Peyer's patch (tissue), 4 donors: ENCODE results near the gene PPP1R12B. TPM values are rescaled to one million over a fixed set of nuclear protein-coding genes. Genes with fewer than 3 reads are reported as not detected.
"Not testable (repeated sequence)": the region's sequence is repeated elsewhere in the genome, so short reads cannot be mapped to it uniquely, and the experiment has no call there.

Source experiments
- DNase-seq, 3 donors: peaks; one replicate each; pipeline ENCODE4 v3.0.0-alpha.2; 2017 to 2019
- H3K27ac ChIP-seq, 4 donors: fragments of 200-600 bp; sonication (generic); one replicate each; pipeline ENCODE4 v1.5.1; 2016 to 2019
- H3K27me3 ChIP-seq, 2 donors: fragments of 200-600 bp; sonication (generic); one replicate each; pipeline ENCODE4 v1.5.1; 2019
- H3K36me3 ChIP-seq, 3 donors: fragments of 200-600 bp; sonication (generic); one replicate each; pipeline ENCODE4 v1.5.1; 2016 to 2019
- H3K4me1 ChIP-seq, 4 donors: fragments of 200-600 bp; sonication (generic); one replicate each; pipeline ENCODE4 v1.5.1; 2016 to 2019
- H3K4me3 ChIP-seq, 4 donors: fragments of 200-600 bp; sonication (generic); 1 replicate in 3 of 4; 2 replicates in 1 of 4; pipeline ENCODE4 v1.5.1; 2016 to 2019; ENCODE audit warnings: mild to moderate bottlenecking in 1 of 4
- H3K9me3 ChIP-seq, 4 donors: fragments of 200-600 bp; sonication (generic); one replicate each; pipeline ENCODE4 v1.5.1; 2016 to 2019; ENCODE audit warnings: mild to moderate bottlenecking in 1 of 4
- POLR2A ChIP-seq, 2 donors: fragments of 450-650 bp; IDR thresholded peaks; one replicate each; pipeline ENCODE4 v1.5.1; 2017; ENCODE audit warnings: antibody characterized with exemption in 2 of 2, mild to moderate bottlenecking in 2 of 2, moderate library complexity in 2 of 2
- total RNA-seq, 4 donors: library from RNA; depleted of rRNA; stranded (reverse); fragments of >200 nt; gene quantifications; one replicate each; pipeline ENCODE4 v1.1.0, GENCODE V29; 2016
- TF ChIP-seq, protein P1 (sequence below), 6 experiments: fragments of 450-650 bp in 4 of 6; fragments of 200-600 bp in 2 of 6; sonication (generic) in 1 of 6; IDR thresholded peaks; one replicate each; pipeline ENCODE4 v1.5.1; 2017 to 2019; ENCODE audit warnings: antibody characterized with exemption in 6 of 6, mild to moderate bottlenecking in 3 of 6, moderate library complexity in 1 of 6

The PPP1R12B gene
- total RNA-seq, 4 donors from 2014 or later = 33.1 to 131 (median 90.8) TPM

GRCh38 chr1:202615501-202616354 is 267.2 kb downstream of the PPP1R12B start:
- TF ChIP-seq, protein P1, sequence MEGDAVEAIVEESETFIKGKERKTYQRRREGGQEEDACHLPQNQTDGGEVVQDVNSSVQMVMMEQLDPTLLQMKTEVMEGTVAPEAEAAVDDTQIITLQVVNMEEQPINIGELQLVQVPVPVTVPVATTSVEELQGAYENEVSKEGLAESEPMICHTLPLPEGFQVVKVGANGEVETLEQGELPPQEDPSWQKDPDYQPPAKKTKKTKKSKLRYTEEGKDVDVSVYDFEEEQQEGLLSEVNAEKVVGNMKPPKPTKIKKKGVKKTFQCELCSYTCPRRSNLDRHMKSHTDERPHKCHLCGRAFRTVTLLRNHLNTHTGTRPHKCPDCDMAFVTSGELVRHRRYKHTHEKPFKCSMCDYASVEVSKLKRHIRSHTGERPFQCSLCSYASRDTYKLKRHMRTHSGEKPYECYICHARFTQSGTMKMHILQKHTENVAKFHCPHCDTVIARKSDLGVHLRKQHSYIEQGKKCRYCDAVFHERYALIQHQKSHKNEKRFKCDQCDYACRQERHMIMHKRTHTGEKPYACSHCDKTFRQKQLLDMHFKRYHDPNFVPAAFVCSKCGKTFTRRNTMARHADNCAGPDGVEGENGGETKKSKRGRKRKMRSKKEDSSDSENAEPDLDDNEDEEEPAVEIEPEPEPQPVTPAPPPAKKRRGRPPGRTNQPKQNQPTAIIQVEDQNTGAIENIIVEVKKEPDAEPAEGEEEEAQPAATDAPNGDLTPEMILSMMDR (IDR thresholded peaks at IDR 0.05) = no peak
- no peak for TF ChIP-seq POLR2A (IDR thresholded peaks at IDR 0.05)
- H3K27me3 ChIP-seq = no peaks in the 10 kb centered on the region
- no peaks in the 10 kb centered on the region for H3K36me3 ChIP-seq
- H3K4me3 ChIP-seq = no peak overlapping the region
- peaks cover 0 to 24% (median 16%) of the 10 kb centered on the region in 4 donors for H3K4me1 ChIP-seq
- peak overlapping the region in 2 of 4 donors; percentile 35 to 49 for H3K27ac ChIP-seq
- peak; percentile 43 to 61 (median 53) for DNase-seq
- no peaks in the 10 kb centered on the region for H3K9me3 ChIP-seq

DNA sequence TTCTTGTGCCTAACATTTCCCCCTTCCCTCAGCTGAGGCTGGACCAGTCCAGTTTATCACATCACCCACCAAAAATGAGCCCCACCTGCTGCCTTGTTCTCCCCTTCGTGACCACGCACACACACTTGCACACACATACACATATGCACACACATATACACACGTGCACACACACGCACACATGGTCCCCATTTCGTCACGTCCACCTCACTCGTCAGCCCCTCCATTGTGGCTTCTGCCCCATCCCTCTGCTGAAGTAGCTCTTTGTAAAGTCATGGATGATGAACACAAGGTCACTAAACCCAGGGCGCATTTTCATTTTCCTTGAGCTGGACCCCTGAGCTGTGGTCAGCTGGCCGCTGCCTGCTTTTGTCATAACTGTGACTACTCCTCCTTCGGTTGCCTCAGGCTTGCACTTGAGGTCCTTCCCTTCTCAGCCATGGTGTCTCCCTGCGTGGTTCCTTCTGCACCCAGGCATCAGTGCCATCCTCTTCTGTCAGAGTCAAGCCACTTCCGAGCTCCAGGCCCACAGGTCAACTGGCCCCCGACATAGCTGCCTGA is 267.9 kb downstream of the PPP1R12B start:
- no peak for TF ChIP-seq POLR2A (IDR thresholded peaks at IDR 0.05)
- TF ChIP-seq, protein P1 (IDR thresholded peaks at IDR 0.05) = no peak
- DNase-seq = no peak
- Histone ChIP-seq H3K9me3 (no peaks in the 10 kb centered on the region), H3K4me3 (no peak overlapping the region), H3K36me3 (no peaks in the 10 kb centered on the region), H3K27ac (peak overlapping the region in 1 of 4 donors; percentile 49), H3K27me3 (no peaks in the 10 kb centered on the region), H3K4me1 (peaks cover 0 to 24% (median 16%) of the 10 kb centered on the region in 4 donors)

DNA sequence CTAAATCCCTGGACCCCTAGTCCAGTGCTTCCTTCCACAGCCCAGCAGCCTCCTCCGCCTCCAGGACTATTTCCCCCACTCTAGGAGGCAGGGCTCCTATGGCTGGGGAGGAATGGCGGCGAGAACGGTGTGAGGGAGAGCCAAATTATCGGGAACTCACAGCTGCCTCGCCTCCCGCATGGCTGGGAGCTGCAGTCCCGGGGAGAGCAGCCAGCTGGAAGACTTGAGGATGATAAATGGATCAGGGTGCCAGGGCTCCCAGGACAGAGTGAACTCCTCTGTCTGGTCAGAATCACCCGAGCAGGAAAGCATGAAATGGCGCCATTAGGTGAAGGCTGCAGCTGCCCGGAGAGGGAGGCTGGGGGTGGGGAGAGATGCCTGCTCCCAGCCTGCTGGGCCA is 270.5 kb downstream of the PPP1R12B start:
- peaks cover 0 to 24% (median 16%) of the 10 kb centered on the region in 4 donors for H3K4me1 ChIP-seq
- not testable (repeated sequence) for H3K27ac ChIP-seq, H3K4me3 ChIP-seq, H3K27me3 ChIP-seq, H3K36me3 ChIP-seq, H3K9me3 ChIP-seq, DNase-seq

- H3K27me3 ChIP-seq = no peaks in the 10 kb centered on the region
- peak in 1 of 3 donors; percentile 15 for DNase-seq
- no peak for TF ChIP-seq POLR2A (IDR thresholded peaks at IDR 0.05)
- TF ChIP-seq, protein P1 (IDR thresholded peaks at IDR 0.05) = no peak
Observed at GRCh38 chr1:202619505-202619904, 271.0 kb downstream of the PPP1R12B start.

DNA sequence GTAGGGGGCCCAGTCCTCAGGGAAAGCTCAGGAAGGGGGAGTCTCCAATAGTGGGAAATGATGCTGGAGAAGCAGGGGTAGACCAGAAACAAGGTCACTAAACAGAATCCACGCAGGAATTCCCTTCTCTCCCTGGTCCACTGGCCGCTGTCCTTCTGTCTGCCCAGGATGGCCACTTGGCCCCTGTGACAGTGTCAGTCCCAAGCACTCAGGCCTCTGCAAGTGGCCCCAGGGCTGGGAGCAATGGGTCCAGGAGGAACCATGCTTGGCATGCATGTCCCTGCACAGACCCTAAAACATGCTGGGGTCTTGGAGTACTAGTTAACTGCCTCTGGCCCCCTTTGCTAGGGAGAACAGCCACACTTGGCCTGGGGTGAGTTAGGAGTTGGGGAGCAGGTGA is 271.5 kb downstream of the PPP1R12B start:
- not testable (repeated sequence) for H3K27ac ChIP-seq, H3K9me3 ChIP-seq, H3K4me3 ChIP-seq, H3K36me3 ChIP-seq, H3K27me3 ChIP-seq
- H3K4me1 ChIP-seq = peaks cover 0 to 18% (median 15%) of the 10 kb centered on the region in 4 donors
- peak in 1 of 3 donors; percentile 30 for DNase-seq

More at GRCh38 chr1:202619505-202619904, 271.0 kb downstream of the PPP1R12B start:
- Histone ChIP-seq H3K4me1 (peaks cover 0 to 22% (median 16%) of the 10 kb centered on the region in 4 donors), H3K4me3 (no peak overlapping the region), H3K36me3 (no peaks in the 10 kb centered on the region), H3K27ac (no peak overlapping the region), H3K9me3 (no peaks in the 10 kb centered on the region)

DNA sequence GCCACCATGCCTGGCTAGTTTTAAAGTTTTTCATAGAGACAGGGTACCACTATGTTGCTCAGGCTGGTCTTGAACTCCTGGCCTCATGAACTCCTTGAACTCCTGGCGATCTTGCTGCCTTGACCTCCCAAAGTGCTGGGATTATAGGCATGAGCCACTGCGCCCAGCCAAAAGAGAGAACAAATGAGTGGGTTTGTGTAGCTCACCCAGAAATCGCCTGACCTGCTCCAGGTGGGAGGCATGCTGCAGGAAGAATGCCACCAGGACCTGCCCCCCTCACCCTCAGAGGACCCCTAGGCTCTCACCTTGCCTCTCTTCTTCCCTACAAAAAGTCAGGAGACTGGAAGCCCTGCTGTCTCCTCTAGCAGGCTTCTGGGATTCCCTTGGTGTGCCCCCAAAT is 272.9 kb downstream of the PPP1R12B start:
- Histone ChIP-seq H3K27ac (no peak overlapping the region), H3K4me1 (peaks cover 0 to 12% (median 7%) of the 10 kb centered on the region in 4 donors), H3K9me3 (no peaks in the 10 kb centered on the region), H3K36me3 (no peaks in the 10 kb centered on the region), H3K27me3 (no peaks in the 10 kb centered on the region), H3K4me3 (no peak overlapping the region)
- DNase-seq = no peak
- TF ChIP-seq POLR2A (IDR thresholded peaks at IDR 0.05) = no peak
- TF ChIP-seq, protein P1 (IDR thresholded peaks at IDR 0.05) = no peak
